K562 (cell line): ENCODE measurements around the gene PTPRG. TPM values are rescaled to one million over a fixed set of nuclear protein-coding genes. Genes with fewer than 3 reads are reported as not detected.

Source experiments
- ARID4B ChIP-seq: sonication (generic); formaldehyde crosslinking; IDR thresholded peaks from 2 replicates; pipeline ENCODE4 v1.8.0; 2022; ENCODE audit warnings: mild to moderate bottlenecking, missing genetic modification reagents
- CHAMP1 ChIP-seq: fragments of 450-650 bp; IDR thresholded peaks from 2 replicates; pipeline ENCODE4 v1.6.1; 2016; ENCODE audit warnings: mild to moderate bottlenecking
- PML ChIP-seq: IDR thresholded peaks from 2 replicates; pipeline ENCODE4 v1.6.1; 2012; ENCODE audit warnings: low read length, inconsistent platforms
- ZNF639 ChIP-seq, 2 experiments: fragments of 200-800 bp in 1 of 2; sonication (Bioruptor generic) in 1 of 2; sonication (generic) in 1 of 2; formaldehyde crosslinking in 1 of 2; IDR thresholded peaks in 1 of 2; conservative IDR thresholded peaks in 1 of 2; 2 replicates each; pipeline versions ENCODE4 v1.5.0 to v1.6.1; 2016 to 2020; ENCODE audit warnings: missing compliant biosample characterization in 1 of 2, missing genetic modification characterization in 1 of 2, missing genetic modification reagents in 1 of 2
- polyA plus RNA-seq, 8 experiments: library from polyadenylated mRNA; depleted of rRNA in 4 of 8; stranded (reverse) in 5 of 8; unstranded in 3 of 8; fragments of >200 nt; fragmentation: Nextera tagmentation in 2 of 8; fragmentation: Illumina TruSeq in 1 of 8; extraction: Ambion mirVana in 2 of 8; extraction: Trizol in 1 of 8; gene quantifications; 2 replicates each; pipeline versions ENCODE4 v1.2.1 to v1.2.3, GENCODE V29; 2011 to 2014; ENCODE audit warnings: inconsistent platforms in 1 of 8, missing spikeins in 1 of 8
- total RNA-seq, 7 experiments: library from RNA; depleted of rRNA in 6 of 7; stranded (reverse); fragments of >200 nt in 6 of 7; fragmentation: Illumina TruSeq in 2 of 7; extraction: Trizol in 2 of 7; gene quantifications; 2 replicates each; pipeline versions ENCODE4 v1.2.1 to v1.2.3, GENCODE V29; 2011 to 2021; ENCODE audit warnings: low replicate concordance in 1 of 7

The PTPRG gene
- total and polyA plus RNA-seq, 9 of the 15 experiments (the other 6 are each of a cell fraction or from before 2014, with no cell fraction given): 0.16 TPM; not detected in 8

GRCh38 chr3:61634678-61635077 is 73.3 kb downstream of the PTPRG start (continued):
- no peak for TF ChIP-seq ZNF639 (CRISPR knock-in tag; conservative IDR thresholded peaks at IDR 0.05 in 1 of 2, IDR thresholded peaks at IDR 0.05 in 1 of 2)
- no peak for TF ChIP-seq ARID4B (CRISPR knock-in tag)
- TF ChIP-seq PML: no peak
- TF ChIP-seq CHAMP1: no peak
- TF ChIP-seq, all 486 proteins: peak for 1
